HUES64 (cell line): ENCODE results near the gene ZNG1F.
"Not testable (repeated sequence)": the region's sequence is repeated elsewhere in the genome, so short reads cannot be mapped to it uniquely, and the experiment has no call there.

Experiments used
- H3K27ac ChIP-seq: 2 replicates; pipeline ENCODE4 v1.7.0; 2013; ENCODE audit warnings: low read depth, low read length, inconsistent platforms
- H3K27me3 ChIP-seq: 2 replicates; pipeline ENCODE4 v1.6.1; 2013; ENCODE audit warnings: mild to moderate bottlenecking, low read length; ENCODE audit not compliant: insufficient read depth
- H3K36me3 ChIP-seq: 2 replicates; pipeline ENCODE4 v1.6.1; 2013; ENCODE audit warnings: mild to moderate bottlenecking, low read length; ENCODE audit not compliant: insufficient read depth
- H3K4me1 ChIP-seq: 2 replicates; pipeline ENCODE4 v1.6.1; 2013; ENCODE audit warnings: mild to moderate bottlenecking, low read length, moderate library complexity; ENCODE audit not compliant: insufficient read depth
- H3K4me3 ChIP-seq: 2 replicates; pipeline ENCODE4 v1.5.1; 2013; ENCODE audit warnings: mild to moderate bottlenecking, low read length, moderate library complexity
- H3K9ac ChIP-seq: 2 replicates; pipeline ENCODE4 v1.6.1; 2013; ENCODE audit warnings: mild to moderate bottlenecking, low read depth, low read length
- H3K9me3 ChIP-seq: 2 replicates; pipeline ENCODE4 v1.6.1; 2013; ENCODE audit warnings: low read depth, low read length; ENCODE audit not compliant: insufficient read depth
- WGBS: fragments of 150-250, 120-280 bp; methylation state at CpG from one replicate; pipeline ENCODE4 v1.1.7; 2013; ENCODE audit warnings: missing lambda C conversion rate; 5-methylcytosine and 5-hydroxymethylcytosine counted together

ZNG1F gene

DNA sequence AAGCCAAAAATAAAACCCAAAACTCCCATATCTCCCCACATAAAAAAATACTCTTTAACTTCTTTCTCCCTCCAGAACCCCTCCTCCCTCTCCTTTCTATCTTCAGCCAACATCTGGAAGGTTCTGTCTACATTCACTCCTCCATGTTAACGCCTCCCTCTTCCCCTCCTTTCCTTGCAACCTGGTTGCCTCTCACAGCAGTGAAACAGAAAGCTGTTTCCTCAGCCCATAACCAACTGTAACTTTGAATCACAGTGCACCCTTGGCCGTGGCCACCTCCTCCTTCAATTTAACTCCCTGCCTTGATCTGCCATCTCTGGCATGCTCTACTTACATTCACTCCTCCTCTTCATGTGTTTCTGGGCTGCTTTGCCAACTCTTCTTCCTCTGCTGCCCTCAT lies 94.1 kb downstream of the ZNG1F start:
- H3K4me1 ChIP-seq, H3K4me3 ChIP-seq, H3K9ac ChIP-seq, H3K36me3 ChIP-seq, H3K9me3 ChIP-seq, H3K27ac ChIP-seq: not testable (repeated sequence)
- WGBS = 69% methylated on average over 1 of the region's 2 CpGs
- peaks cover 16% of the 10 kb centered on the region for H3K27me3 ChIP-seq

DNA sequence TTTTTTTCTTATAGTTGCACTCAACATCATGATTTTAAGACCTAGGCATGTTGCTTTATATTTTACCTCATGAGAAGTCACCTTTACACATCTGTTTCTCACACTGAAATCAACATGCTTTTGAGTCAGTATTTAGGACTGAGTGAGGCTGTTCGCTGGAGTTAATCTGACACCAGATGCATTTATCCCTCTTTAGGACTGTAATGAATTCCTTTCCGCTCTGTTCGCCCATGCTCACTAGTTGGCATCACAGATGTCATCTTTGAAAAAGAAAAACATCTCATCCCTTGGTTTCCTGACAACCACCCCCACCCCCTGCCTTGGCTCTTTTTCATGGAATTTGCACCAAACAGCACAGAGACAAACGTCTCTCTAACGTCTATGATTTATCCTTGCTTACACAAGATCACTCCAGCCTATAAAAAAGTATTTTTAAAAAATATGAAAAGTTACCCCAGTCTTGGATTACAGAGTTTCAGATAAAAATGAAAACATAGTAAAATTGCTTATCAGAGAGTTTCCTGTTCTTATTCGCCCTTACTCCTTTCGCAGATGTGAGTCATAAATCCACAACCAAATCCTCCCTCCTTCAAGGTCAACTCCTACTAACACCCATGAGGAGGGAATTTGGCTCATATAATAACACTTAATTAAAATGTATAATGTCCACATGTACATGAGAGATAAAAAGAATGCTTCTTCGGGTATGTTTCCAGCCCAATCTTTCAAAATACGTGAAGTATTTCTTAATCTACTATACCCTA lies 94.9 kb downstream of the ZNG1F start:
- H3K36me3 ChIP-seq, H3K9me3 ChIP-seq, H3K9ac ChIP-seq, H3K4me3 ChIP-seq, H3K4me1 ChIP-seq, H3K27ac ChIP-seq: not testable (repeated sequence)
- H3K27me3 ChIP-seq = peaks cover 16% of the 10 kb centered on the region
- 60% methylated on average over 1 of the region's 9 CpGs for WGBS

DNA sequence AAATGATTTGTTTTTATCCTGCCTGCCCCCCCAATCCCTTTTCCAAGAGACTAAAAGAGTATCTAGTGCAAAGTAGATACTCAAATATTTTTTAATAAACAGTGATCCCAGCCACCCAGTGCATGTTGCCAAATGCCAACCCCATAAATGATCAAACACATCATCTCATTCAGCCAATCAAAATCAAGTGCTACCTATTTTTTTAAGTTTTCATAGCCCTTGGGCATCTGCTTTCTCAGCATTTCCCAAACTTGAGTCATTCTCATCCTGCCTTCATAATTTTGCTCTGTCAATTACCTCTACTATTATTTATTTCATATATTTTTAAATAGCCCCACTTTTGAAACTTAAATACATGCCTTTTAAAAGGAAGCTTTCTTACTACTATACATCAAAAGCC lies 98.2 kb downstream of the ZNG1F start:
- H3K27ac ChIP-seq, H3K4me3 ChIP-seq, H3K9me3 ChIP-seq, H3K36me3 ChIP-seq, H3K9ac ChIP-seq, H3K4me1 ChIP-seq: not testable (repeated sequence)
- peaks cover 30% of the 10 kb centered on the region for H3K27me3 ChIP-seq

DNA sequence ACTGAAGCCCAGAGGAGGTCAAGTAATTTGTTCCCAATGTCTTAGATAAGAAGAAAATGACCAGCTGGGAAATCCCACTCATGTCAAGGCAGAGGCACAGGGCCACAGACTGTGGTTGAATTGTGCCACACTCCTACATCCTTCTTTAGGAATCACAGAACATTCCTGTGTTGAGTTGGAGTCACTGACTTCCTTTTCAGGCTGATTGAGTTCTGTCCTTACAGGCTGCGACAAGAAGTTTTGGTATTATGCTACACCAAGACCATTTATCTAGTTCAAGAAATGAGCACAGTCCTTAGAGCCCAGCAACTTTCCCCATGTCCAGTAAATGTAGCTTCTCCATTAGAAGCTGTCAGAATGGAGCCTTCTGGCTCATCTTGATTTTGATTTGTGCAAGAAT lies 98.7 kb downstream of the ZNG1F start:
- WGBS = no CpG with 5 or more reads among the region's 1 CpG
- H3K27ac ChIP-seq, H3K4me3 ChIP-seq, H3K9ac ChIP-seq, H3K36me3 ChIP-seq, H3K4me1 ChIP-seq, H3K9me3 ChIP-seq: not testable (repeated sequence)
- peaks cover 35% of the 10 kb centered on the region for H3K27me3 ChIP-seq

DNA sequence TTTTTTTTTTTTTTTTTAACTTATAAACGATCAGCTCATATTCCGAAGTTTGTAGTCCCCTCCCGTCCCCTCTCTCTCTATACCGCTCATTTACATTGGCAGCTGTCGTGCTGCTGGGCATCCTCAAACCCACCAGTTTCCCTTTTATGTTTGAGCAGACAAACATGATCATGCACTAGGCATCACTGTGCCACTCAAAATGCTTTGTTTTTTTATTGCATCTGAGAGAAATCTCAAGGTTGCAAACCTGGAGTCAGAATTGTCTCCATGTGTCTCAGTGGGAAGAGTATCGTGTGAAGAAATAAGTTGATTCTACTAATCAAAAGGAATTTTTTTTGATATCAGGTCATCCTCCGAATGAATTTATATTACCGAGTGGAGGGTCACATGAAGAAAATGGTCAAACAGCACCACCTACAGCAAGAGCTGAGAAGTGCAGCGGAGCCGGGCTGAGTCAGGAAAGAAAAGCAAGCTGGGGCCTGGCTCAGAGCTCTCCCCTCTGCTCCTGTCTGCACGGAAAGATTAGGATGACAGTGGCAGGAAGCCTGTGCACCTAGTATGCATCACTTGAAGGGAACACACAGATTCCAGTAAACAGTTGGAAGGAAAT lies 100.6 kb downstream of the ZNG1F start:
- not testable (repeated sequence) for H3K4me3 ChIP-seq, H3K9ac ChIP-seq, H3K27ac ChIP-seq, H3K9me3 ChIP-seq, H3K36me3 ChIP-seq, H3K4me1 ChIP-seq
- 30% methylated on average over 8 of the region's 11 CpGs for WGBS
- H3K27me3 ChIP-seq = peaks cover 47% of the 10 kb centered on the region

DNA sequence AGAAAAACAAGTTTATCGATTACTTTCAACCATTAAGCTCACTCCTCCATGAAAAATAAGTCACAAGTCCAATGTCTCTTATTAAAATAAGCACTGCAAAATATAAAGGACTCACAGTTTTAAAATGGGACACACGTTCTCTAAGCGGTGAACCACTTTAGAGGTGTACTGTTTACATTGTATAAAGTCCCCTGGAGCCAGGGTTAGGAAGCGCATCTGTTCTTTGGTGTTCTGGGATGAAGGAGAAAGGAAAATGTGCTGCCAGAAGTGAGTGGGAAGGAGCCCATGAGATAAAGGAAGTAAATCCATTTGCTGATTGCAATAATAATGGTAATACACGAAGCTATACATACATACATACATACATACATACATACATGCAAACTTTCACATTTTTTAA lies 101.2 kb downstream of the ZNG1F start:
- H3K9me3 ChIP-seq, H3K4me3 ChIP-seq, H3K27ac ChIP-seq, H3K9ac ChIP-seq, H3K36me3 ChIP-seq, H3K4me1 ChIP-seq: not testable (repeated sequence)
- peaks cover 49% of the 10 kb centered on the region for H3K27me3 ChIP-seq
- WGBS = 73% methylated on average over 3 of the region's 5 CpGs

DNA sequence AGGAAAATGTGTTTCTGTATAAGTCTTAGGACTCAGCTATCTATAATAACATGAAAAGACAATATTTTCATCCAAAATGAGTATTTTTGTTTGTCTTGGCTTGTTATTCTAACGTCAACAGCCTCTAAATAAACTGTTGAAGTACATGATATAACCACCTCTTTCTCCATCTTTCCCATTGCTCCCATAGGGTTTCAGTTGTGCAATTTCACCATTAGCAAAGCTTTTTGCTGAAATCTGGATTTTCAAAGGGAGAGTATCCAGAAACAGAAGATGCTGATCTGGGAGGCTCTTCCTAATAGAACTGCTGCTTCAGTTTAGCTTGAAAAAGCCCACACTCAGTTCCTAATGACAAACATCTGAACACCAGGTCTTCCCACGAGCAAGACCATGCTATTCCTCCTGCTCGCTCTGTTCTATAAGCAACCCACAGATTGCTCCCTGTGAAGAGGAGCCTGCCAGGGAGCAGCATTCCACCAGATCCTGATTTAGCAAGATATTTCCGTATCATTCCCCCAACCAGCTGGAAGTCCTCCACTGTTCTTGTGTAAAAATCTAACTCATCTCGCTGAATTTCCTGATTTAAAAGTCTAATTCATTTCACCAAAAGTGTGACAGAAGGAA lies 101.8 kb downstream of the ZNG1F start:
- H3K9me3 ChIP-seq, H3K4me3 ChIP-seq, H3K27ac ChIP-seq, H3K36me3 ChIP-seq, H3K9ac ChIP-seq, H3K4me1 ChIP-seq: not testable (repeated sequence)
- WGBS = 52% methylated on average over 4 of the region's 5 CpGs
- H3K27me3 ChIP-seq = peaks cover 55% of the 10 kb centered on the region

DNA sequence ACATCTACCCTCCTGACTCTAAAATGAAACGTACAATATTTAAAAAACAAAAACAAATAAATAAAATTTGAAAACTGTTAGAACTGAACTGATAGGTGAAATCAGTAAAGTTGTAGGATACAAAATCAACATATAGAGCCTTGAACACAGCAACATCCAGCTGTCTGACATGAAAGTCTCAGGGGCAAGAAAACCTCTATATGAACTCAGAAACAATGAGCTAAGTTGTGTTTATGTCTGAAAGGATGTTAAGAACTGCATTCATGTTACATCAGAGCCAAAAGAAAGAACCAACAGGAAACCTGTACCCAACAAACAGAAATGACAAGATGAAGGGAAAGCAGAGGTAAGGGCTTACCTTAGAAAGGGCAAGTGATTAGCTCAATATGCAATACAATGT lies 102.4 kb downstream of the ZNG1F start:
- H3K9ac ChIP-seq, H3K36me3 ChIP-seq, H3K4me1 ChIP-seq, H3K9me3 ChIP-seq, H3K27ac ChIP-seq, H3K4me3 ChIP-seq: not testable (repeated sequence)
- WGBS = no CpG with 5 or more reads among the region's 1 CpG
- peaks cover 57% of the 10 kb centered on the region for H3K27me3 ChIP-seq

DNA sequence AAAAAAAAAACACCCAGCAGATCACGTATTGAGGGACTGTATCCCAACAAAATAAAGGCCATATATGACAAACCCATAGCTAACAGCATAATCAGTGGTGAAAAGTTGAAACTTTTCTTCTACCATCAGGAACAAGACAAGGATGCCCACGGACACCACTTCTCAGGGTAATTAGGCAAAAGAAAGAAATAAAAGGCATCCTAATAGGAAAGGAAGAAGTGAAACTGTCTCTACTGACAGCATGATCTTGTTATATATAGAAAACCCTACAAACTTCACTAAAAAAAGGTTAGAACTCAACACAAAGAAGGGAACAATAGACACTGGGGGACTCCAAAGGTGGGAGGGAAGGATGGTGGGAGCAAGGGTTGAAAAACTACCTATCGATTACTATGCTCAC lies 102.9 kb downstream of the ZNG1F start:
- not testable (repeated sequence) for H3K9me3 ChIP-seq, H3K4me3 ChIP-seq, H3K9ac ChIP-seq, H3K27ac ChIP-seq, H3K4me1 ChIP-seq, H3K36me3 ChIP-seq
- peaks cover 57% of the 10 kb centered on the region for H3K27me3 ChIP-seq
- 70% methylated on average over 3 of the region's 3 CpGs for WGBS

DNA sequence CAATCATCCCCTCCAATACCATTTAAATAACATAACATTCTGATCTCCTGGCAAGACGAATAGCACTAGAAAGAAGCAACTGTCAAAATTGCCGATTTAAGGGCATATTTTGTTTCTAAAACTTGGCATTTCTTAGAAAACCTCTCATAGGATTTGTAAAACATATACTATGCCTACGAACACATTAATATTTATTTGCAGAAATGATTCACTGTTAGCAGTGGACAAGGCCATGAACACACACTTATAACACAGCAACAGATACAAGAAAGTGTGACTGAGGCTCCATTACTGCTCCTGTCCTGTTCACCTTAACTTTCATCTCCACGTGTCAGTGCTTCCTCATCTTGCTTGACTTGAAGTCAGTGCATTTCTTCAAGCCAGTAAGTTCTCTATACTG lies 106.8 kb downstream of the ZNG1F start:
- not testable (repeated sequence) for H3K9ac ChIP-seq, H3K4me1 ChIP-seq, H3K4me3 ChIP-seq, H3K9me3 ChIP-seq, H3K36me3 ChIP-seq, H3K27ac ChIP-seq
- WGBS = 54% methylated on average over 4 of the region's 4 CpGs
- H3K27me3 ChIP-seq = peaks cover 64% of the 10 kb centered on the region
